Measurements from ENCODE around the gene DCUN1D4.
"Not testable (repeated sequence)": the region's sequence is repeated elsewhere in the genome, so short reads cannot be mapped to it uniquely, and the experiment has no call there.

The DCUN1D4 gene

GRCh38 chr4:51893402-51893801 is 50.4 kb downstream of the DCUN1D4 start:
- not testable (repeated sequence) for DNase-seq (ENCODE audit: low read depth in 2 of 2, low spot score in 1 of 2)

GRCh38 chr4:51894059-51894645 is 51.2 kb downstream of the DCUN1D4 start:
- DNase-seq (ENCODE audit: low read depth in 2 of 2, low spot score in 1 of 2) = no peak

DNA sequence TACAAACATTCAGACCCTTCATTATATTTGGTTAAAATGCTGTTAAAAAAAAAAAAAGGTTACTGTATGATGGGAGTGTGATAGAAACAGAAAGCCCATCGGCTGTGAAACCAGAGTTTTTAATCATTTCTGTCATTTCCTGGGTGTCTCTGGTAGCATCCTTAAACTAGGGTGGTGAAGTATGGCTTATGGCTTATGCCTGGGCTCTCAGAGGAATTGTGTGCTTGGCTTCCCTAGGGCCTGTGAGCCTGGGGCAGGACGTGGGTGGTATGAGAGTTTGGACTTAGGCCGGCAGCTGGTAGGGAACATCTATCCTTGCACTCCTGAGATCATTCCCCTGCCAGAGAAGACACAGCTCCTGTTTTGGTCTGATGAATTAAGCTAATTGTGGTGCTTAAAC is 52.2 kb downstream of the DCUN1D4 start:
- DNase-seq (ENCODE audit: low read depth in 2 of 2, low spot score in 1 of 2) = no peak

- peak; percentile 4 to 11 for DNase-seq (ENCODE audit: low read depth in 2 of 2, low spot score in 1 of 2)
Observed at GRCh38 chr4:51895816-51896408, 53.0 kb downstream of the DCUN1D4 start.

DNA sequence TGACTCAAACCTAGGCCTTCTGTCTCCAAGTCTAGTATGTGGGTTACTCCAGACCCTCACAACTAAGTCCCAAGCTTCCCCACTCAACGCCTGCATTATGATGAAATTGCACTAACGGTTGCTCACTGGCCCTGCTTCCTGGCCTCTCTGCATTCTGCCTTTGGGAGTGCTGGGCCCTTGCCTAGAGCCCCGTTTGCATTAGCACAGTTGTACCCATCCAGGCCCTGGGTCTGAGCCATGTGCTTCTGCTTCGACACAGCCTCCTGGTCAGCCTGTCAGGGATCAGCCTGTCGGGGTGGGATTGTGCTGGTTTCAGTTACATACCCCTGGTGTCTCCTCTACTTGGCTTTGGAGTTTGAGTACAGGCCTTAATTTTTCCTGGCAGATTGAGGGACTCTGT is 58.4 kb downstream of the DCUN1D4 start:
- DNase-seq (ENCODE audit: low read depth in 2 of 2, low spot score in 1 of 2) = no peak

DNA sequence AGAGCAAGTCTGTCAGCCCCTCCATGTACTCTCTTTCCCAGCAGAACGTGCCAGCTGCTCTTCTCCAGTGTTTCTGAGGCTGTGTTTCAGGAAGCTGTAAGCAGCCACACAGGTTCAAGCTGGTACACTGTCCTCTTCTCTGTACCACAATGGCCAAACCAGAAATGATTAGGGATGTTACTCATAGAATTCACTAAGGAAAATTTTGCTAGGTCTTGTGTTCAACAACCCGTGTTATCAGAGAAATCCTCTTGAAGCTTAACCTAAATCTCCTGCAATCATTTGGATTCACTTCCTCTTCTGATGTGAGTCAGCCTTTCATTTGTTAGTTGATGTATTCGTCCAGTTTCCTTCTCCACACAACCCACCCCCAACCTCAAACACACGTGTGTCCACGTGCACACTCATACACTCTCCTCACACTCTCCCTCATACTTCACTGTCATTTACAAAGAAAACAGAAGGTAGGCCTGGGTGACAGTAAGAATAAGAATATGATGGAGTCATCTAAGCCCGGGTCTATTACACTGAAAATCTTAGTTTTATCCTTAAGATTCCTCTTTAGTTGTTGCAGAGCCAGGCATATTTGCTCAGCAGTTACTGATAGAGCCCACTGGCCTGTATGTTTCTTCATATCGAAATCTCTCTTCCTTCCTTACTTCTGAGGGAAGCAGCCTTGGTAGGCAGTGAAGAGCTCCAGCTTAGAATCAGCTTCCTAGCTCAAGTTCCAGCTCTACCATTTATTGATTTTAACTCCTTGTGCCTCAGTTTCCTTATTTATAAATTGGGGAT is 63.4 kb downstream of the DCUN1D4 start:
- no peak for DNase-seq (ENCODE audit: low read depth in 2 of 2, low spot score in 1 of 2)

GRCh38 chr4:51907006-51907669 is 64.2 kb downstream of the DCUN1D4 start:
- DNase-seq (ENCODE audit: low read depth in 2 of 2, low spot score in 1 of 2) = no peak

DNA sequence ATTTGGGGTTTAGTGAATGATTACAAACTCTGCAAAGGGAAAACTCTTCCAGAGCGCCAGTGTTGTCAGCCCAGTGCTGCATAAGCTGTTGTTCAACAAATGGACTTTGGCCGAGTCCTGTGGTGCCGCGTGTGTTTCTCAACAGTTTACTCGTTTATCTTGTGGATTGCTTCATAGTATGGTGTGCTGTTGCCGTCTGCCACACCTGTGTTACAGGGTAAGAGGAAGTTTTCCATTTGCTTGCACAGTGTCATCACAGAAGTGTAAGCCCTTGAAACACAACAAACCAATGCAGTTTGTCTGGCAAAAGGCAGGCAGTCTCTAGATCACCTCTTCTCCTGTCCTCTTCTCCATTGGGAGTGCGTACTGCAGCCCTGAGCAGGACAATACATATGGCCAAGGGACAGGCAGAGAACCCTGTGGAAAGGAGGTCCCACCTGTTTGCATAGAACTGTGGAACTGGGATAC is 66.3 kb downstream of the DCUN1D4 start:
- DNase-seq (ENCODE audit: low read depth in 2 of 2, low spot score in 1 of 2) = no peak

DNA sequence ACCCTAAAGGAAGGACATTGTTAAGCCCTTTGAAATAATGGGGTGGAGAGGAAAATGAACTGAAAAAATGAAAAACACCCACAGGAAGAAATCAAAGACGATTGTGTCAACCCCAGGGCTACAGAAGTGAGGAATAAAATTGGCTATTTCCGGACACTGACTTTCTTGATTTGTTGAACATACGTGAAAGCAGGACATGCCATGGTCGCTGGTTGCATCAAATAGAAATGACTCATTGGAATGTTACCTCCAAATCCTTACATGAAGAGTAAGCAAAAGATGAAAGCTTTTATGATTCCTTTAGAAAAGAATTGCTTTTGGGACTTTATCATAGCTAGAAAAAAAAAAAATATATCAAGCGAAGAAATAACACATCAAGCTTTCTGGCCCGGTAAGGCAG is 75.3 kb downstream of the DCUN1D4 start:
- DNase-seq (ENCODE audit: low read depth in 2 of 2, low spot score in 1 of 2) = no peak

DNA sequence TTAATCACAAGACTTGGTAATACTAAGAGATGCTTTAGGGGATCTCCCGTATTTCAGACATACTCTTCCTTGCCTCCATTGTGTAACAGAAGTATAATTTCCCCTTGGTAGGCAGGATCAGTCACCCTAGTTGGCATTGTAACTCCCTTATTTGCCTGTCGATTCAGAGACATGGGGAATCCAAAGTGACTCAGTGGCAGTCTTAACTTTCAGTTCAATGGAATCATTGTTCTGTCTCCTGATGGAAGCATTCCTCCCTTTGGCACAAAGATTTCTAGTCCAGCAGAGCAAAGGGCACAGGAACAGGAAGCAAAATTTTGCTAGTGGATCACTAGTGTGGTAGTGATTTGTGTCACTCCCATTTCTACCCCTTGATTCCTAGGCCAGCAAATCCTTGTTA is 80.4 kb downstream of the DCUN1D4 start:
- no peak for DNase-seq (ENCODE audit: low read depth in 2 of 2, low spot score in 1 of 2)

DNA sequence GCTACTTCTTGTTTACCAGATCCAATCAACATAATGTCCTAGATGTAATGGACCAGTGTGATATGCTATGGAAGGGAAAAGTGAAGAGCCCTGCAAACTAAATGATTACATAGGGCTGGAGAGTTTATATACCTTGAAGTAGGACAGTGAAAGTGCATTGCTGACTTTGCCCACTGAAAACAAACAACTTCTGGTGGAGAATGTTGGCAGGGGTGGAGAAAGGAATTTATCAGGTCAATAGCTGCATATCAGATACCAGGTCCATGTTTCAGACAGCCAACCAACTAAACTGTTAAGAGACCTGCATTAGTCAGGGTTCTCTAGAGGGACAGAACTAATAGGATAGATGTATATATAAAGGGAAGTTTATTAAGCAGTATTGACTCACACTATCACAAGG is 82.4 kb downstream of the DCUN1D4 start:
- DNase-seq (ENCODE audit: low read depth in 2 of 2, low spot score in 1 of 2) = no peak

DNA sequence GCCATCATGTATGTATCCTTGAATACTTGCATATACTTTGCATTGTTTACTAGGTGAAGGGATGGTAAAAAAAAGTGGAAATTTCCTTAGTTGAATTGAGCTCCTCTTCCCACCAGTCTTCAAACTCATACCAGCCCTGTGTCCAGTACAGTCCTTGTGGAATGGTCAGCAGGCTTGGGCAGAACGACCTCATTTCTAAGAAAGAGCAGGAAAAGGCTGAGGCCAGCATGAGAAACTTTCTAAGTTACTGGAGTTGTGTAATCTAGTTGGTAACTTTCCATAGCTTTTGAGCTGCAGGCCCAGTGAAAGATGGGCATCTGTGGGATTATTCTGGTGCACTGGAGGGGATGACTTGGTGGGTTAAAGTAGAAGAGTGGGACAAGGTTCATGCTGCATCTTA is 87.6 kb downstream of the DCUN1D4 start:
- DNase-seq (ENCODE audit: low read depth in 2 of 2, low spot score in 1 of 2) = no peak

GRCh38 chr4:51931461-51931860 is 88.5 kb downstream of the DCUN1D4 start:
- DNase-seq (ENCODE audit: low read depth in 2 of 2, low spot score in 1 of 2) = no peak

DNA sequence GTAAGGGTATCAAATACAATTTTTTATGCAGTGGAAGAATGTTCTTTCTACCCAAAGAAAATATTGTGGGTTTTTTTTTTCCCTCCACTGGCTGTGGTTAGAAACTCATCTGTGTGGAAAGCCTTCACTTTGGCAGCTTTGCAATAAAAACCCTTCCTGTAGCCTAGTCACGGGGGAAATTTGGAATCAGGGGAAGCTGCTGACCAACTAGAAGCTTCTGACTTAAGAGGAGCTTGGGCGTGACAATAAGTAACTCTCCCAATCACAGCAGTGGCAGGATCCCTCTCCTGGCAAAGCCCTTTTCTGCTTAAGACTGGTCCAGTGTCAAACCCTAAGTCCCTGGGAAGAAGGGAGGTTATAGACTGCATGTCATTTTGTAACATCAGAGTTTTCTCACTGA is 89.3 kb downstream of the DCUN1D4 start:
- no peak for DNase-seq (ENCODE audit: low read depth in 2 of 2, low spot score in 1 of 2)

GRCh38 chr4:51932684-51933083 is 89.7 kb downstream of the DCUN1D4 start:
- DNase-seq (ENCODE audit: low read depth in 2 of 2, low spot score in 1 of 2) = no peak

GRCh38 chr4:51940460-51940859 is 97.5 kb downstream of the DCUN1D4 start:
- not testable (repeated sequence) for DNase-seq (ENCODE audit: low read depth in 2 of 2, low spot score in 1 of 2)

DNA sequence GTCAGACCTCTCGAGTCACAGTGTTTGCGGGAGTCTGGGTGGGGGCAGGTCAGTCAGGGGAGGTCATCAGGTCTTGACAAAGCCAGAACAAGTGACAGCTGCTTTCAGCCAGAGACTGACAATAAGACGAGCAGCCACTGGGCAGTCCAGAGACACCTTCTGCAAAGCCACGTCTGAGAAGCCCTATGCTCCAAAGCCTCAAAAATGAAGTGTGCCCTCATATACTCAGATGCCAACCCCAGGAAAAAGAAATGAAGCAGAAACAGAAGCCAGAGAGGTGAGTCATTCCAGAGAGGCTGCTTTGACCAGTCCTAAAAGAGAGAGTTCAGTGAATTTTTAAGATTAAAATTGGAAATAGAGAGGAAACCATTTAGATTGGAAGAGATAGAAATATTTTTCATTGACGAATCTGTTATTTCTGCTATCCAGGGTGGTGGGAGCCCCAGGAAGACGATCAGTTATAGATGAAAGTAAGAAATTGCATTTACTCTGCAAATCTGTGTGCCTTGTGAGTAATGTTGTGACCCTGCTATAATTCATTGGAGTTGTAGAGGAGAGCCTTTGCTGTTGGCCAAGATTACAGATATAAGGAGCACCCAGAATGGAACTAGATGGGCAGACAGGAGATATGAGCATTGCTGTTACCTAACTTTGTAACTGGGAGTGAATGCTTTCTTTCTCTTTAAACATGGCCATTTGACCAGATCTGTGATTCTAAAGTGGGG is 99.3 kb downstream of the DCUN1D4 start:
- DNase-seq (ENCODE audit: low read depth in 2 of 2, low spot score in 1 of 2) = no peak

DNA sequence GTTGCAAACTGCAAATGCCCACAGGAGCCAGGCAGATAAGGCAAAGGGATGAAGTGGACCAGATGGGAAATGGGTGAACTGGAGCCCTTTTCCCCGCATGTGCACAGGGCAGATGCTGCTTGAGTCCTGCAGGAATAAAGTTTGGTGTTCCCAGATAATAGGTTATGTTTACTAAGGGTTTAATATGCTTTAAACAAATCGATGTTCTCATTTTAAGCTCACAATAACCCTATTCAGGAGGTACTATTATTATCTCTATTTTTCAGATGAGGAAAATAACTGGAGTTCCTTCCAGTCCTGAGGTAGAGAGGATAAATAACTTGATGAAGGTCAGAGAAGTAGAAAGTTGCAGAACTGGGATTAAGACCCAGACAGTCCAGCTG is 99.9 kb downstream of the DCUN1D4 start:
- no peak for DNase-seq (ENCODE audit: low read depth in 2 of 2, low spot score in 1 of 2)

GRCh38 chr4:51943221-51943620 is 100.3 kb downstream of the DCUN1D4 start:
- no peak for DNase-seq (ENCODE audit: low read depth in 2 of 2, low spot score in 1 of 2)

GRCh38 chr4:51958199-51958968 is 115.4 kb downstream of the DCUN1D4 start:
- no peak for DNase-seq (ENCODE audit: low read depth in 2 of 2, low spot score in 1 of 2)
